HCT116 (cell line): ENCODE data around the gene MAS1. TPM values are rescaled to one million over a fixed set of nuclear protein-coding genes. Genes with fewer than 3 reads are reported as not detected.

Experiments
- ATAC-seq: fragments of 200-7000 bp; cut with Tn5 transposase; 2 replicates; pipeline ENCODE4 v1.9.1; 2020; ENCODE audit warnings: mild to moderate bottlenecking, moderate library complexity
- BruUV-seq: library from RNA; stranded (reverse); fragments of 400-500 nt; replicated peaks from 2 replicates; lab custom pipeline; 2021; lab: Mats Ljungman, UMichigan
- CTCF ChIA-PET: fragments of 300-600 bp; sonication (Branson Sonifier 250); formaldehyde crosslinking; loops from one replicate; lab custom pipeline; 2021; ENCODE audit warnings: antibody characterized with exemption; lab: Charles Lee
- POLR2A ChIA-PET: fragments of 300-600, 350-600 bp; sonication (Branson Sonifier 250); formaldehyde crosslinking; loops from one replicate; lab custom pipeline; 2021; ENCODE audit warnings: antibody characterized with exemption; lab: Charles Lee
- RAD21 ChIA-PET, 2 experiments: fragments of 300-600 bp; sonication (Branson Sonifier 250); formaldehyde crosslinking; loops; one replicate each; lab custom pipeline; 2023; ENCODE audit warnings: low total read pairs in 2 of 2; ENCODE audit not compliant: uncharacterized antibody in 2 of 2, unreplicated experiment in 2 of 2, low non-redundant PET in 1 of 2; lab: Charles Lee
- DNase-seq: peaks from one replicate; pipeline ENCODE4 v3.0.0-alpha.2; 2010; ENCODE audit warnings: low read depth, low spot score
- H2AFZ ChIP-seq: fragments of 200-600 bp; shearing (Covaris generic), sonication (generic); 2 replicates; pipeline ENCODE4 v1.6.1; 2017; ENCODE audit warnings: low read depth, mixed run types, mixed read lengths, antibody characterized with exemption, low read length; ENCODE audit not compliant: poor library complexity, severe bottlenecking
- H3K27ac ChIP-seq: 2 replicates; pipeline ENCODE4 v1.5.1; 2012; ENCODE audit warnings: low read depth, low read length
- H3K27me3 ChIP-seq: fragments of 200-600 bp; sonication (generic); 2 replicates; pipeline ENCODE4 v1.6.1; 2016; ENCODE audit warnings: mixed run types, low read length, mixed read lengths; ENCODE audit not compliant: insufficient read depth
- H3K36me3 ChIP-seq, 2 experiments: fragments of 200-500 bp in 1 of 2; fragments of 200-600 bp in 1 of 2; sonication (Bioruptor generic) in 1 of 2; sonication (generic) in 1 of 2; 2 replicates each; pipeline versions ENCODE4 v1.5.1 to v1.6.1; 2014 to 2016; ENCODE audit warnings: low read length in 2 of 2, inconsistent platforms in 1 of 2, mixed read lengths in 1 of 2, mixed run types in 1 of 2; ENCODE audit not compliant: insufficient read depth in 2 of 2, control insufficient read depth in 1 of 2
- H3K4me1 ChIP-seq, 2 experiments: fragments of 200-600 bp in 1 of 2; sonication (generic) in 1 of 2; 2 replicates each; pipeline versions ENCODE4 v1.5.1 to v1.6.1; 2012 to 2017; ENCODE audit warnings: low read length in 2 of 2, inconsistent platforms in 1 of 2, mild to moderate bottlenecking in 1 of 2, mixed read lengths in 1 of 2, mixed run types in 1 of 2, moderate library complexity in 1 of 2; ENCODE audit not compliant: insufficient read depth in 2 of 2, control insufficient read depth in 1 of 2
- H3K4me2 ChIP-seq: fragments of 200-600 bp; sonication (generic); 2 replicates; pipeline ENCODE4 v1.6.1; 2017; ENCODE audit warnings: mixed run types, low read length, mixed read lengths
- H3K4me3 ChIP-seq, 2 experiments: fragments of 200-600 bp in 1 of 2; sonication (generic) in 1 of 2; replicated peaks in 1 of 2; 2 replicates each; pipeline ENCODE4 v1.5.1; 2011 to 2016; ENCODE audit warnings: low read length in 2 of 2, control low read depth in 1 of 2, low read depth in 1 of 2, mild to moderate bottlenecking in 1 of 2, mixed read lengths in 1 of 2, mixed run types in 1 of 2
- H3K79me2 ChIP-seq: fragments of 200-600 bp; sonication (generic); 2 replicates; pipeline ENCODE4 v1.6.1; 2017; ENCODE audit warnings: mild to moderate bottlenecking, mixed run types, low read length, moderate library complexity, mixed read lengths; ENCODE audit not compliant: insufficient read depth
- H3K9ac ChIP-seq: fragments of 200-600 bp; sonication (generic); 2 replicates; pipeline ENCODE4 v1.6.1; 2016; ENCODE audit warnings: low read length, mixed read lengths
- H3K9me2 ChIP-seq: fragments of 200-600 bp; sonication (generic), shearing (Covaris generic); 2 replicates; pipeline ENCODE4 v1.6.1; 2017; ENCODE audit warnings: mixed run types, mild to moderate bottlenecking, moderate library complexity; ENCODE audit not compliant: insufficient read depth
- H3K9me3 ChIP-seq, 2 experiments: fragments of 200-500 bp in 1 of 2; fragments of 200-600 bp in 1 of 2; sonication (Bioruptor generic) in 1 of 2; sonication (generic) in 1 of 2; 2 replicates each; pipeline ENCODE4 v1.6.1; 2014 to 2017; ENCODE audit warnings: low read length in 2 of 2, mixed read lengths in 2 of 2, inconsistent platforms in 1 of 2, low read depth in 1 of 2, mild to moderate bottlenecking in 1 of 2, mixed run types in 1 of 2, moderate library complexity in 1 of 2; ENCODE audit not compliant: control insufficient read depth in 1 of 2, insufficient read depth in 1 of 2
- H4K20me1 ChIP-seq: fragments of 200-600 bp; sonication (generic), shearing (Covaris generic); 2 replicates; pipeline ENCODE4 v1.6.1; 2017; ENCODE audit warnings: mixed run types, mild to moderate bottlenecking, moderate library complexity; ENCODE audit not compliant: insufficient read depth
- EZH2phosphoT487 ChIP-seq: fragments of 200-600 bp; IDR thresholded peaks from 2 replicates; pipeline ENCODE4 v1.6.1; 2018; ENCODE audit warnings: antibody characterized with exemption, borderline replicate concordance
- FOSL1 ChIP-seq: IDR thresholded peaks from 2 replicates; pipeline ENCODE4 v1.6.1; 2012; ENCODE audit warnings: low read depth
- POLR2AphosphoS5 ChIP-seq: IDR thresholded peaks from 2 replicates; pipeline ENCODE4 v1.6.1; 2011; ENCODE audit warnings: mild to moderate bottlenecking, low read depth, low read length, moderate library complexity
- RAD21 ChIP-seq: IDR thresholded peaks from 2 replicates; pipeline ENCODE4 v1.6.1; 2012; ENCODE audit warnings: low read depth, mild to moderate bottlenecking
- SIN3A ChIP-seq: IDR thresholded peaks from 2 replicates; pipeline ENCODE4 v1.6.1; 2012; ENCODE audit warnings: low read depth
- SRF ChIP-seq: IDR thresholded peaks from 2 replicates; pipeline ENCODE4 v1.6.1; 2012; ENCODE audit warnings: low read depth
- TCF7L2 ChIP-seq: IDR thresholded peaks from 2 replicates; pipeline ENCODE4 v1.7.0; 2011; ENCODE audit warnings: borderline replicate concordance, inconsistent platforms; ENCODE audit not compliant: insufficient read depth, insufficient read length; ENCODE audit errors: extremely low read depth
- YY1 ChIP-seq: IDR thresholded peaks from 2 replicates; pipeline ENCODE4 v1.6.1; 2011; ENCODE audit warnings: low read length, low read depth, moderate library complexity, mild to moderate bottlenecking; ENCODE audit not compliant: insufficient replicate concordance; ENCODE audit errors: extremely low read depth
- ZFX ChIP-seq: fragments of 450-650 bp; IDR thresholded peaks from 2 replicates; pipeline ENCODE4 v1.6.1; 2017
- intact Hi-C: fragments of 100-400 bp; cut with micrococcal nuclease; formaldehyde crosslinking; loops from 2 replicates; pipeline ENCODE4 v1.10.0; 2022
- total RNA-seq: library from RNA; stranded (reverse); gene quantifications from one replicate; pipeline ENCODE4 v1.2.1, GENCODE V29; 2021; ENCODE audit not compliant: unreplicated experiment
- TF ChIP-seq, protein P1 (sequence below): IDR thresholded peaks from 2 replicates; pipeline ENCODE4 v1.6.1; 2012; ENCODE audit warnings: low read depth
- TF ChIP-seq, protein P2 (sequence below), 3 experiments: fragments of 200-600 bp in 1 of 3; sonication (generic) in 1 of 3; IDR thresholded peaks in 2 of 3; conservative IDR thresholded peaks in 1 of 3; 2 replicates each; pipeline ENCODE4 v1.5.1; 2012 to 2017; ENCODE audit warnings: low read depth in 2 of 3, low read length in 2 of 3, antibody characterized with exemption in 1 of 3, borderline replicate concordance in 1 of 3, control low read depth in 1 of 3, mild to moderate bottlenecking in 1 of 3, mixed read lengths in 1 of 3, mixed run types in 1 of 3, moderate library complexity in 1 of 3; ENCODE audit not compliant: insufficient read depth in 1 of 3

Gene MAS1
- total RNA-seq, 1 experiment from 2014 or later, result not detected

DNA sequence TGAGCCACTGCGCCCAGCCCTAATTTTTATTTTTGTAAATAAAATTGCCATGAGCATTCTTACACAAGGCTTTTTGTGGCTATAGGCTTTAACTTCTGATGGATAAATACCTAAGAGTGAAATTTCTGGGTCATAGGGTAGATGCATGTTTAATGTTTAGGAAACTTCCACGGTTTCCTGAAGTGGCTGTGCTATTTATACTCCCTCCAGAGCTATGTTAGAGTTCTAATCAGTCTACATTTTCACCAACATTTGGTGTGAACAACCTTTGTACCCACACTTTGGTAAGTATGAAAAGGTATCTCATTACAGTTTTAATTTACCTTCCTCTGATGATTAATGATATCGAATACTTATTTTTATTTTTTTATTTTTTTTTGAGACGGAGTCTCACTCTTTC, 6.1 kb upstream of the MAS1 start:
- Histone ChIP-seq H3K4me2 (no peak overlapping the region), H4K20me1 (no peaks in the 10 kb centered on the region), H3K79me2 (no peaks in the 10 kb centered on the region), H3K9me3 (no peaks in the 10 kb centered on the region), H3K9ac (no peak overlapping the region), H3K9me2 (no peaks in the 10 kb centered on the region), H3K27me3 (peaks cover 49% of the 10 kb centered on the region), H3K27ac (no peak overlapping the region), H3K4me1 (no peaks in the 10 kb centered on the region), H3K36me3 (no peaks in the 10 kb centered on the region), H2AFZ (no peak overlapping the region), H3K4me3 (no peak overlapping the region)
- DNase-seq, result no peak
- no TSS peak for BruUV-seq
- CTCF ChIA-PET, result no interaction called here
- TF ChIP-seq, protein P1, sequence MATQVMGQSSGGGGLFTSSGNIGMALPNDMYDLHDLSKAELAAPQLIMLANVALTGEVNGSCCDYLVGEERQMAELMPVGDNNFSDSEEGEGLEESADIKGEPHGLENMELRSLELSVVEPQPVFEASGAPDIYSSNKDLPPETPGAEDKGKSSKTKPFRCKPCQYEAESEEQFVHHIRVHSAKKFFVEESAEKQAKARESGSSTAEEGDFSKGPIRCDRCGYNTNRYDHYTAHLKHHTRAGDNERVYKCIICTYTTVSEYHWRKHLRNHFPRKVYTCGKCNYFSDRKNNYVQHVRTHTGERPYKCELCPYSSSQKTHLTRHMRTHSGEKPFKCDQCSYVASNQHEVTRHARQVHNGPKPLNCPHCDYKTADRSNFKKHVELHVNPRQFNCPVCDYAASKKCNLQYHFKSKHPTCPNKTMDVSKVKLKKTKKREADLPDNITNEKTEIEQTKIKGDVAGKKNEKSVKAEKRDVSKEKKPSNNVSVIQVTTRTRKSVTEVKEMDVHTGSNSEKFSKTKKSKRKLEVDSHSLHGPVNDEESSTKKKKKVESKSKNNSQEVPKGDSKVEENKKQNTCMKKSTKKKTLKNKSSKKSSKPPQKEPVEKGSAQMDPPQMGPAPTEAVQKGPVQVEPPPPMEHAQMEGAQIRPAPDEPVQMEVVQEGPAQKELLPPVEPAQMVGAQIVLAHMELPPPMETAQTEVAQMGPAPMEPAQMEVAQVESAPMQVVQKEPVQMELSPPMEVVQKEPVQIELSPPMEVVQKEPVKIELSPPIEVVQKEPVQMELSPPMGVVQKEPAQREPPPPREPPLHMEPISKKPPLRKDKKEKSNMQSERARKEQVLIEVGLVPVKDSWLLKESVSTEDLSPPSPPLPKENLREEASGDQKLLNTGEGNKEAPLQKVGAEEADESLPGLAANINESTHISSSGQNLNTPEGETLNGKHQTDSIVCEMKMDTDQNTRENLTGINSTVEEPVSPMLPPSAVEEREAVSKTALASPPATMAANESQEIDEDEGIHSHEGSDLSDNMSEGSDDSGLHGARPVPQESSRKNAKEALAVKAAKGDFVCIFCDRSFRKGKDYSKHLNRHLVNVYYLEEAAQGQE, result no peak
- no peak for TF ChIP-seq YY1
- POLR2A ChIA-PET, result no interaction called here
- no peak for ATAC-seq
- intact Hi-C loops, result no loop called here
- RAD21 ChIA-PET, result no interaction called here

DNA sequence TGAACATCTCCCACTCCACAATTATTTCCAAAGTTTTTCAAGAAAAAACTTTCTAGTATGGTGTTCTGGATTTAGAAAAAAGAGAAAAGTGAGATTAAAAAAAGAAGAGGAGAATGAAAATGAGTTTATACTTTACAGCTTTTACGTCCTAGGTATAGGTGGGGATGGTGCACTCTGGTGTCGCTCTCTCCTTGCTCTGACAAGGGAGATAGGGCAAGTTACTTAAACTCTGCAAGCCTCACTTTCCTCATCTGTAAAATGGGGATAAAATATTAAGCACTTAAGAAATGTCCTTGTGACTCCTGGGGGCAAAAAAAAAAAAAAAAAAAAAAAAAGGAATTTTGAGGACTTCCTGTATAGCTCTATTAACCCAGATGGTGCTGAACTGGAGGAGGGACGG, 4.5 kb upstream of the MAS1 start:
- Histone ChIP-seq H3K36me3 (no peaks in the 10 kb centered on the region), H4K20me1 (no peaks in the 10 kb centered on the region), H3K4me3 (no peak overlapping the region), H3K9me2 (no peaks in the 10 kb centered on the region), H3K27me3 (peaks cover 65% of the 10 kb centered on the region), H2AFZ (no peak overlapping the region), H3K9me3 (no peaks in the 10 kb centered on the region), H3K79me2 (no peaks in the 10 kb centered on the region), H3K4me1 (no peaks in the 10 kb centered on the region), H3K4me2 (no peak overlapping the region), H3K27ac (no peak overlapping the region), H3K9ac (no peak overlapping the region)
- CTCF ChIA-PET, result no interaction called here
- intact Hi-C loops, result no loop called here
- DNase-seq (no peak), ATAC-seq (no peak)
- RAD21 ChIA-PET, result no interaction called here
- BruUV-seq, result no TSS peak
- POLR2A ChIA-PET, result interaction anchor here (0.7 kb wide), 1 partner anchor 160 kb away, joined by 3 read pairs; no protein-coding TSS in a partner anchor
- no peak for TF ChIP-seq EZH2phosphoT487
- TF ChIP-seq, protein P2, sequence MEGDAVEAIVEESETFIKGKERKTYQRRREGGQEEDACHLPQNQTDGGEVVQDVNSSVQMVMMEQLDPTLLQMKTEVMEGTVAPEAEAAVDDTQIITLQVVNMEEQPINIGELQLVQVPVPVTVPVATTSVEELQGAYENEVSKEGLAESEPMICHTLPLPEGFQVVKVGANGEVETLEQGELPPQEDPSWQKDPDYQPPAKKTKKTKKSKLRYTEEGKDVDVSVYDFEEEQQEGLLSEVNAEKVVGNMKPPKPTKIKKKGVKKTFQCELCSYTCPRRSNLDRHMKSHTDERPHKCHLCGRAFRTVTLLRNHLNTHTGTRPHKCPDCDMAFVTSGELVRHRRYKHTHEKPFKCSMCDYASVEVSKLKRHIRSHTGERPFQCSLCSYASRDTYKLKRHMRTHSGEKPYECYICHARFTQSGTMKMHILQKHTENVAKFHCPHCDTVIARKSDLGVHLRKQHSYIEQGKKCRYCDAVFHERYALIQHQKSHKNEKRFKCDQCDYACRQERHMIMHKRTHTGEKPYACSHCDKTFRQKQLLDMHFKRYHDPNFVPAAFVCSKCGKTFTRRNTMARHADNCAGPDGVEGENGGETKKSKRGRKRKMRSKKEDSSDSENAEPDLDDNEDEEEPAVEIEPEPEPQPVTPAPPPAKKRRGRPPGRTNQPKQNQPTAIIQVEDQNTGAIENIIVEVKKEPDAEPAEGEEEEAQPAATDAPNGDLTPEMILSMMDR (IDR thresholded peaks at IDR 0.05 in 2 of 3, conservative IDR thresholded peaks at IDR 0.05 in 1 of 3; ENCODE audit: borderline replicate concordance in 1 of 3, insufficient read depth in 1 of 3, low read depth in 2 of 3, low read length in 2 of 3), result no peak
- TF ChIP-seq ZFX, result no peak
- no peak for TF ChIP-seq SRF
- no peak for TF ChIP-seq FOSL1
- TF ChIP-seq SIN3A, result no peak
- no peak for TF ChIP-seq RAD21
- no peak for TF ChIP-seq POLR2AphosphoS5
- TF ChIP-seq TCF7L2, result no peak
